Adrenal gland (tissue), 5 donors: ENCODE measurements around the gene CTNND2.

ENCODE experiments used
- POLR2A ChIP-seq, 2 donors: fragments of 450-650 bp; IDR thresholded peaks; one replicate each; pipeline ENCODE4 v1.6.1; 2017; ENCODE audit warnings: antibody characterized with exemption in 2 of 2, mild to moderate bottlenecking in 2 of 2, moderate library complexity in 1 of 2
- TF ChIP-seq, protein P1 (sequence below), 6 experiments: fragments of 450-650 bp in 4 of 6; fragments of 200-600 bp in 2 of 6; sonication (generic) in 1 of 6; IDR thresholded peaks; 1 replicate in 5 of 6; 2 replicates in 1 of 6; pipeline versions ENCODE4 v1.5.1 to v1.8.0; 2016 to 2021; ENCODE audit warnings: antibody characterized with exemption in 6 of 6, mild to moderate bottlenecking in 2 of 6, moderate library complexity in 1 of 6
- donor health status: DM: no; HTN: no; CAD: no.

- TF ChIP-seq, protein P1, sequence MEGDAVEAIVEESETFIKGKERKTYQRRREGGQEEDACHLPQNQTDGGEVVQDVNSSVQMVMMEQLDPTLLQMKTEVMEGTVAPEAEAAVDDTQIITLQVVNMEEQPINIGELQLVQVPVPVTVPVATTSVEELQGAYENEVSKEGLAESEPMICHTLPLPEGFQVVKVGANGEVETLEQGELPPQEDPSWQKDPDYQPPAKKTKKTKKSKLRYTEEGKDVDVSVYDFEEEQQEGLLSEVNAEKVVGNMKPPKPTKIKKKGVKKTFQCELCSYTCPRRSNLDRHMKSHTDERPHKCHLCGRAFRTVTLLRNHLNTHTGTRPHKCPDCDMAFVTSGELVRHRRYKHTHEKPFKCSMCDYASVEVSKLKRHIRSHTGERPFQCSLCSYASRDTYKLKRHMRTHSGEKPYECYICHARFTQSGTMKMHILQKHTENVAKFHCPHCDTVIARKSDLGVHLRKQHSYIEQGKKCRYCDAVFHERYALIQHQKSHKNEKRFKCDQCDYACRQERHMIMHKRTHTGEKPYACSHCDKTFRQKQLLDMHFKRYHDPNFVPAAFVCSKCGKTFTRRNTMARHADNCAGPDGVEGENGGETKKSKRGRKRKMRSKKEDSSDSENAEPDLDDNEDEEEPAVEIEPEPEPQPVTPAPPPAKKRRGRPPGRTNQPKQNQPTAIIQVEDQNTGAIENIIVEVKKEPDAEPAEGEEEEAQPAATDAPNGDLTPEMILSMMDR (IDR thresholded peaks at IDR 0.05) = no peak
- TF ChIP-seq POLR2A (IDR thresholded peaks at IDR 0.05) = no peak
These were observed 444.5 kb downstream of the CTNND2 start for GRCh38 chr5:11459716-11460115.
